DND-41 (cell line): Measurements from ENCODE around the gene LSM6.

Source experiments
- EZH2 ChIP-seq: IDR thresholded peaks from 3 replicates; pipeline ENCODE4 v1.6.1; 2012; ENCODE audit warnings: borderline replicate concordance, low read depth, mild to moderate bottlenecking, moderate library complexity, low read length, inconsistent platforms; ENCODE audit not compliant: severe bottlenecking
- TF ChIP-seq, protein P1 (sequence below): IDR thresholded peaks from 2 replicates; pipeline ENCODE4 v1.5.1; 2012; ENCODE audit warnings: borderline replicate concordance, low read length, moderate library complexity, mild to moderate bottlenecking; ENCODE audit not compliant: poor library complexity, severe bottlenecking; ENCODE audit errors: extremely low read depth

DNA sequence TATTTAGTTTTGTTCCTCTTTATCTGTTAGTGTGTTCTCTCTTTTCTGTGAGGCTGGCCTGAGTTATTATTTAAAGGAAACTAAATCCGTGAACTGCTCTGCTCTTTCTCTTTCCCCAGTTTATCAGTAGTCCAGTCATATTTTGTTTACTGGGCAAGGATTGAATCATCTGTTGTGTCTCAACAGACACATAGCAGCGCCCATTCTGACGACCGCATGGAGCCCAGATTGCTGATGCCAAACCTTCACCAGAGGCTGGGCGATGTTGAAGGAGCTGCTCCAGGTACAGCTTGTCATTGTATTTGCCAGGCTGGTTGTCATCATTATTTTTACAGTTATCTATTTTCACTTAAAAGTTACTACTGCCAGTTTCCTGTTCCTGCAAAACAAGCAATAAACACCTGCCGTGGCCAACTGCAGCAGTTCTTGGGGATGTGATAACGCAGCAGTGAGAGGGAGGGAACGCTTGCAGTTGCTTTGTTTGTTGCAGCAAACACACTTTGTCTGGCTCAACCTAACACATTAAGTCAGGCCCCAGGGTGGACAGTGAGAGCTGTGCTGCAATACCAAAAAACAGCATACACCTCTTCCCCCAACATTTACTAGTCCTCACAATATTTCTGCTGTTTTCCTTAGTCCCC, 48.9 kb downstream of the LSM6 start:
- no peak for TF ChIP-seq EZH2
- TF ChIP-seq, protein P1, sequence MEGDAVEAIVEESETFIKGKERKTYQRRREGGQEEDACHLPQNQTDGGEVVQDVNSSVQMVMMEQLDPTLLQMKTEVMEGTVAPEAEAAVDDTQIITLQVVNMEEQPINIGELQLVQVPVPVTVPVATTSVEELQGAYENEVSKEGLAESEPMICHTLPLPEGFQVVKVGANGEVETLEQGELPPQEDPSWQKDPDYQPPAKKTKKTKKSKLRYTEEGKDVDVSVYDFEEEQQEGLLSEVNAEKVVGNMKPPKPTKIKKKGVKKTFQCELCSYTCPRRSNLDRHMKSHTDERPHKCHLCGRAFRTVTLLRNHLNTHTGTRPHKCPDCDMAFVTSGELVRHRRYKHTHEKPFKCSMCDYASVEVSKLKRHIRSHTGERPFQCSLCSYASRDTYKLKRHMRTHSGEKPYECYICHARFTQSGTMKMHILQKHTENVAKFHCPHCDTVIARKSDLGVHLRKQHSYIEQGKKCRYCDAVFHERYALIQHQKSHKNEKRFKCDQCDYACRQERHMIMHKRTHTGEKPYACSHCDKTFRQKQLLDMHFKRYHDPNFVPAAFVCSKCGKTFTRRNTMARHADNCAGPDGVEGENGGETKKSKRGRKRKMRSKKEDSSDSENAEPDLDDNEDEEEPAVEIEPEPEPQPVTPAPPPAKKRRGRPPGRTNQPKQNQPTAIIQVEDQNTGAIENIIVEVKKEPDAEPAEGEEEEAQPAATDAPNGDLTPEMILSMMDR = no peak
